ENCODE measurements around the gene AKAP13.
A peak's percentile ranks its signal among the peaks of the same experiment; 100 is the strongest.
"Not testable (repeated sequence)": the region's sequence is repeated elsewhere in the genome, so short reads cannot be mapped to it uniquely, and the experiment has no call there.

Gene AKAP13

GRCh38 chr15:85661859-85662258, 281.5 kb downstream of the AKAP13 start:
- DNase-seq (ENCODE audit: low read depth in 2 of 2): no peak

GRCh38 chr15:85665677-85666076, 285.3 kb downstream of the AKAP13 start:
- DNase-seq (ENCODE audit: low read depth in 2 of 2): not testable (repeated sequence)

GRCh38 chr15:85667491-85668424, 287.4 kb downstream of the AKAP13 start:
- peak; percentile 39 to 60 for DNase-seq (ENCODE audit: low read depth in 2 of 2)

- no peak for DNase-seq (ENCODE audit: low read depth in 2 of 2)
Measured at GRCh38 chr15:85671156-85671555, 290.8 kb downstream of the AKAP13 start.

GRCh38 chr15:85672332-85673084, 292.1 kb downstream of the AKAP13 start:
- DNase-seq (ENCODE audit: low read depth in 2 of 2): no peak

GRCh38 chr15:85673326-85673725, 292.9 kb downstream of the AKAP13 start:
- DNase-seq (ENCODE audit: low read depth in 2 of 2): no peak

- DNase-seq (ENCODE audit: low read depth in 2 of 2): no peak
Measured at GRCh38 chr15:85676342-85677098, 296.1 kb downstream of the AKAP13 start.

- DNase-seq (ENCODE audit: low read depth in 2 of 2): no peak
Measured at GRCh38 chr15:85679231-85679630, 298.8 kb downstream of the AKAP13 start.

GRCh38 chr15:85681386-85681785, 301.0 kb downstream of the AKAP13 start:
- DNase-seq (ENCODE audit: low read depth in 2 of 2): no peak

- no peak for DNase-seq (ENCODE audit: low read depth in 2 of 2)
Measured at GRCh38 chr15:85684174-85684710, 303.8 kb downstream of the AKAP13 start.

- no peak for DNase-seq (ENCODE audit: low read depth in 2 of 2)
Measured at GRCh38 chr15:85685356-85685755, 305.0 kb downstream of the AKAP13 start.

GRCh38 chr15:85687329-85687728, 306.9 kb downstream of the AKAP13 start:
- no peak for DNase-seq (ENCODE audit: low read depth in 2 of 2)

- no peak for DNase-seq (ENCODE audit: low read depth in 2 of 2)
Measured at GRCh38 chr15:85688711-85689110, 308.3 kb downstream of the AKAP13 start.

GRCh38 chr15:85689729-85690128, 309.3 kb downstream of the AKAP13 start:
- DNase-seq (ENCODE audit: low read depth in 2 of 2): peak in 1 of 2 donors; percentile 52

GRCh38 chr15:85690561-85691231, 310.3 kb downstream of the AKAP13 start:
- no peak for DNase-seq (ENCODE audit: low read depth in 2 of 2)

GRCh38 chr15:85691350-85692240, 311.2 kb downstream of the AKAP13 start:
- no peak for DNase-seq (ENCODE audit: low read depth in 2 of 2)

- DNase-seq (ENCODE audit: low read depth in 2 of 2): no peak
Measured at GRCh38 chr15:85692321-85692720, 311.9 kb downstream of the AKAP13 start.

- DNase-seq (ENCODE audit: low read depth in 2 of 2): peak in 1 of 2 donors; percentile 35
Measured at GRCh38 chr15:85692873-85693272, 312.5 kb downstream of the AKAP13 start.

- DNase-seq (ENCODE audit: low read depth in 2 of 2): no peak
Measured at GRCh38 chr15:85693277-85693676, 312.9 kb downstream of the AKAP13 start.

GRCh38 chr15:85694091-85694490, 313.7 kb downstream of the AKAP13 start:
- no peak for DNase-seq (ENCODE audit: low read depth in 2 of 2)
